Thyroid gland (tissue), 4 donors: ENCODE results near the gene DLGAP1. TPM values are rescaled to one million over a fixed set of nuclear protein-coding genes. Genes with fewer than 3 reads are reported as not detected.
"Not testable (repeated sequence)": the region's sequence is repeated elsewhere in the genome, so short reads cannot be mapped to it uniquely, and the experiment has no call there.

Experiments used
- DNase-seq, 2 donors: peaks; one replicate each; pipeline ENCODE4 v3.0.0-alpha.2; 2019
- H3K27ac ChIP-seq, 3 donors: fragments of 200-600 bp; sonication (generic); 1 replicate in 2 of 3; 2 replicates in 1 of 3; pipeline ENCODE4 v1.5.1; 2016 to 2019; ENCODE audit warnings: mild to moderate bottlenecking in 1 of 3, moderate library complexity in 1 of 3
- H3K27me3 ChIP-seq: fragments of 200-600 bp; sonication (generic); one replicate; pipeline ENCODE4 v1.5.1; 2019
- H3K36me3 ChIP-seq, 2 donors: fragments of 200-600 bp; sonication (generic); one replicate each; pipeline ENCODE4 v1.5.1; 2016 to 2019
- H3K4me1 ChIP-seq, 2 donors: fragments of 200-600 bp; sonication (generic); one replicate each; pipeline ENCODE4 v1.5.1; 2017 to 2019
- H3K4me3 ChIP-seq, 3 donors: fragments of 200-600 bp; sonication (generic); replicated peaks in 1 of 3; 1 replicate in 2 of 3; 2 replicates in 1 of 3; pipeline ENCODE4 v1.5.1; 2016; ENCODE audit warnings: mild to moderate bottlenecking in 1 of 3
- H3K9me3 ChIP-seq: fragments of 200-600 bp; sonication (generic); one replicate; pipeline ENCODE4 v1.5.1; 2017
- POLR2A ChIP-seq, 2 donors: fragments of 450-650 bp; IDR thresholded peaks; one replicate each; pipeline ENCODE4 v1.6.1; 2017; ENCODE audit warnings: antibody characterized with exemption in 2 of 2, mild to moderate bottlenecking in 2 of 2, moderate library complexity in 1 of 2
- WGBS, 2 donors: methylation state at CpG; one replicate each; pipeline ENCODE4 v1.1.5; 2017; 5-methylcytosine and 5-hydroxymethylcytosine counted together
- intact Hi-C: fragments of 100-400 bp; cut with DNase I; formaldehyde crosslinking; loops from one replicate; pipeline ENCODE4 v1.15.1; 2023
- total RNA-seq, 4 donors: library from RNA; depleted of rRNA; stranded (reverse); fragments of >200 nt; gene quantifications; one replicate each; pipeline ENCODE4 v1.2.3, GENCODE V29; 2016
- TF ChIP-seq, protein P1 (sequence below), 6 experiments: fragments of 200-600 bp in 3 of 6; fragments of 450-650 bp in 3 of 6; sonication (generic) in 3 of 6; IDR thresholded peaks; one replicate each; pipeline ENCODE4 v1.5.1; 2016 to 2019; ENCODE audit warnings: antibody characterized with exemption in 6 of 6, mild to moderate bottlenecking in 2 of 6, inconsistent platforms in 1 of 6, moderate library complexity in 1 of 6

DLGAP1 gene
- total RNA-seq, 4 donors from 2014 or later, result 0.25 to 2.7 (median 0.77) TPM

DNA sequence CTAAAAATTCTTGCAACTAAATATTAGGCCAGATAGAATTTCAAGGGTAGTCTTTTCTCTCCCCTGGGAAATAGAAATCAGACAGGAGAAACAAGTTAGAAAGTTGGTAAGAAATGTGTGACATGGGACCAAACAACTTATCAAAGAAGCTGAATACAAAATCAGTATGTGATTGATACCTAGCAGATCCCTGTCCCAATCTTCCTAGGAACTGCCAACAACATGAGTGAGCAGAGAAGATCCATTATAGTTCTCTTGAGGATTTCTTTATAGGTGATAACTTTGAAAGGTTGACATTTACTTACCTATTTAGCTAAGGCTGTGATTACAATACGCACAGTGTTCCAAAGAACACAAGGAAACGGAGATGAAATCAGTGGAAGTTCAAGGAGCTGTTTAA is 162.4 kb downstream of the DLGAP1 start:
- 71 to 72% methylated on average over 2 of the region's 2 CpGs for WGBS, 2 donors
- Histone ChIP-seq H3K27me3 (no peaks in the 10 kb centered on the region), H3K36me3 (no peaks in the 10 kb centered on the region), H3K27ac (no peak overlapping the region), H3K9me3 (no peaks in the 10 kb centered on the region), H3K4me1 (no peaks in the 10 kb centered on the region), H3K4me3 (no peak overlapping the region)
- intact Hi-C loops, result no loop called here
- no peak for DNase-seq
- no peak for TF ChIP-seq POLR2A (IDR thresholded peaks at IDR 0.05)
- TF ChIP-seq, protein P1, sequence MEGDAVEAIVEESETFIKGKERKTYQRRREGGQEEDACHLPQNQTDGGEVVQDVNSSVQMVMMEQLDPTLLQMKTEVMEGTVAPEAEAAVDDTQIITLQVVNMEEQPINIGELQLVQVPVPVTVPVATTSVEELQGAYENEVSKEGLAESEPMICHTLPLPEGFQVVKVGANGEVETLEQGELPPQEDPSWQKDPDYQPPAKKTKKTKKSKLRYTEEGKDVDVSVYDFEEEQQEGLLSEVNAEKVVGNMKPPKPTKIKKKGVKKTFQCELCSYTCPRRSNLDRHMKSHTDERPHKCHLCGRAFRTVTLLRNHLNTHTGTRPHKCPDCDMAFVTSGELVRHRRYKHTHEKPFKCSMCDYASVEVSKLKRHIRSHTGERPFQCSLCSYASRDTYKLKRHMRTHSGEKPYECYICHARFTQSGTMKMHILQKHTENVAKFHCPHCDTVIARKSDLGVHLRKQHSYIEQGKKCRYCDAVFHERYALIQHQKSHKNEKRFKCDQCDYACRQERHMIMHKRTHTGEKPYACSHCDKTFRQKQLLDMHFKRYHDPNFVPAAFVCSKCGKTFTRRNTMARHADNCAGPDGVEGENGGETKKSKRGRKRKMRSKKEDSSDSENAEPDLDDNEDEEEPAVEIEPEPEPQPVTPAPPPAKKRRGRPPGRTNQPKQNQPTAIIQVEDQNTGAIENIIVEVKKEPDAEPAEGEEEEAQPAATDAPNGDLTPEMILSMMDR (IDR thresholded peaks at IDR 0.05), result no peak

DNA sequence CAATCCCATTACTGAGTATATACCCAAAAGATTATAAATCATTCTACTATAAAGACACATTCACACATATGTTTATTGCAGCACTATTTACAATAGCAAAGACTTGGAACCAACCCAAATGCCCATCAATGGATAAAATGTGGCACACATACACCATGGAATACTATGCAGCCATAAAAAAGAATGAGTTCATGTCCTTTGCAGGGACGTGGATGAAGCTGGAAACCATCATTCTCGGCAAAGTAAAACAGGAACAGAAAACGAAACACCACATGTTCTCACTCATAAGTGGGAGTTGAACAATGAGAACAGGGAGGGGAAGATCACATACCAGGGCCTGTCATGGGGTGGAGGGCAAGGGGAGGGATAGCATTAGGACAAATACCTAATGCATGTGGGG is 167.8 kb downstream of the DLGAP1 start:
- H3K4me3 ChIP-seq, H3K27ac ChIP-seq, DNase-seq, H3K27me3 ChIP-seq, H3K9me3 ChIP-seq, H3K36me3 ChIP-seq, intact Hi-C loops, H3K4me1 ChIP-seq: not testable (repeated sequence)
- 83 to 88% methylated on average over 3 of the region's 3 CpGs for WGBS, 2 donors

DNA sequence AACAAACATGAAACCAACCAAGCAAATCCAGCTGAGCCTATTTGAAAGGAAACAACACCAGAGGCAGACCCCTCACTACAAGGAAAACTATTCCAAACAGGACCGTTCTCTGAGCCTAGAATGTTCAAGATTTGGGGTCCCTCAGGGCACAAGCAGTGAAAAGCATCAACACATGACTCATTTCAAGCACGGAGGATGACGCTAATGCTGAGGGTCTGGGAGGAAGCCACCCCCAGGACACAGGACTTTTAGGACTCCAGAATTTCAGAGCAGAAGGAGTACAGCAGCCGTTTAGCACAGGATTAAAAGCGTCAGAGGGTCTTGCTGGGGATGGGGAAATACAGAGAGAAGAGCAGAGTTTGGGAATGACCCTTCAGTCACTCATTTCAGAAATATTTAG is 168.9 kb downstream of the DLGAP1 start:
- TF ChIP-seq, protein P1 (IDR thresholded peaks at IDR 0.05), result no peak
- TF ChIP-seq POLR2A (IDR thresholded peaks at IDR 0.05), result no peak
- no peaks in the 10 kb centered on the region for H3K9me3 ChIP-seq
- no peak overlapping the region for H3K4me3 ChIP-seq
- H3K27ac ChIP-seq, result no peak overlapping the region
- 64 to 65% methylated on average over 5 of the region's 5 CpGs for WGBS, 2 donors
- no peaks in the 10 kb centered on the region for H3K4me1 ChIP-seq
- DNase-seq, result no peak
- H3K36me3 ChIP-seq, result no peaks in the 10 kb centered on the region
- no peaks in the 10 kb centered on the region for H3K27me3 ChIP-seq
- intact Hi-C loops, result no loop called here

- no peak for DNase-seq
- WGBS, 2 donors, result 47 to 59% methylated on average over 3 of the region's 3 CpGs
- no peaks in the 10 kb centered on the region for H3K36me3 ChIP-seq
- no peak overlapping the region for H3K4me3 ChIP-seq
- H3K27ac ChIP-seq, result no peak overlapping the region
- intact Hi-C loops, result no loop called here
- no peaks in the 10 kb centered on the region for H3K27me3 ChIP-seq
- TF ChIP-seq, protein P1 (IDR thresholded peaks at IDR 0.05), result no peak
- no peak for TF ChIP-seq POLR2A (IDR thresholded peaks at IDR 0.05)
- H3K4me1 ChIP-seq, result no peaks in the 10 kb centered on the region
- no peaks in the 10 kb centered on the region for H3K9me3 ChIP-seq
These were observed 169.6 kb downstream of the DLGAP1 start for GRCh38 chr18:4285525-4285924.

DNA sequence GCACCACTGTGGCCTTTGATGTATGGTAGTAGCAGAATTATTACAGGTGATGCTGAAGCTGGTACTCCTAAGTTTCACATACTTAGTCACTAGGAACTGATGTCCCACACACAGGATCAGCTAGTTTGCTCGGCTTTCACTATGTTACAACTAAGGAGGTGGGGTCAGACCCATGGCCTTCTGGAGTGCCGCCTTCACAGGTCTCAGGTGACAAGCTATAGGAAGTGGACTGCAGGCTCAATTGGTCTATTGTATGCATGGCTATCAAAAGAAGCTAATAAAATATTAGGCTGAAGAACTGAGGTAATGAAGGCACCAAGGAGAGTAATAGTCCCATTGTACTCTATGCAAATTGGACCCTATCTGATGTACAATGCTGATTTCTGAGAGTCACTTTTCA is 170.6 kb downstream of the DLGAP1 start:
- Histone ChIP-seq H3K4me3 (no peak overlapping the region), H3K4me1 (no peaks in the 10 kb centered on the region), H3K27me3 (no peaks in the 10 kb centered on the region), H3K9me3 (no peaks in the 10 kb centered on the region), H3K27ac (no peak overlapping the region), H3K36me3 (no peaks in the 10 kb centered on the region)
- no peak for DNase-seq
- TF ChIP-seq, protein P1 (IDR thresholded peaks at IDR 0.05), result no peak
- TF ChIP-seq POLR2A (IDR thresholded peaks at IDR 0.05), result no peak
- intact Hi-C loops, result no loop called here
- WGBS, 2 donors, result 54 to 67% methylated on average over 2 of the region's 2 CpGs

- TF ChIP-seq, protein P1 (IDR thresholded peaks at IDR 0.05), result no peak
- TF ChIP-seq POLR2A (IDR thresholded peaks at IDR 0.05), result no peak
- no peaks in the 10 kb centered on the region for H3K4me1 ChIP-seq
- H3K36me3 ChIP-seq, result no peaks in the 10 kb centered on the region
- DNase-seq, result no peak
- no peak overlapping the region for H3K27ac ChIP-seq
- no peaks in the 10 kb centered on the region for H3K27me3 ChIP-seq
- no peak overlapping the region for H3K4me3 ChIP-seq
- H3K9me3 ChIP-seq, result no peaks in the 10 kb centered on the region
- intact Hi-C loops, result no loop called here
- 45% methylated on average over 4 of the region's 4 CpGs for WGBS, 2 donors
These were observed 171.3 kb downstream of the DLGAP1 start for GRCh38 chr18:4283746-4284291.
